Measurements from ENCODE around the gene NUP153.

- TF ChIP-seq, protein P1, sequence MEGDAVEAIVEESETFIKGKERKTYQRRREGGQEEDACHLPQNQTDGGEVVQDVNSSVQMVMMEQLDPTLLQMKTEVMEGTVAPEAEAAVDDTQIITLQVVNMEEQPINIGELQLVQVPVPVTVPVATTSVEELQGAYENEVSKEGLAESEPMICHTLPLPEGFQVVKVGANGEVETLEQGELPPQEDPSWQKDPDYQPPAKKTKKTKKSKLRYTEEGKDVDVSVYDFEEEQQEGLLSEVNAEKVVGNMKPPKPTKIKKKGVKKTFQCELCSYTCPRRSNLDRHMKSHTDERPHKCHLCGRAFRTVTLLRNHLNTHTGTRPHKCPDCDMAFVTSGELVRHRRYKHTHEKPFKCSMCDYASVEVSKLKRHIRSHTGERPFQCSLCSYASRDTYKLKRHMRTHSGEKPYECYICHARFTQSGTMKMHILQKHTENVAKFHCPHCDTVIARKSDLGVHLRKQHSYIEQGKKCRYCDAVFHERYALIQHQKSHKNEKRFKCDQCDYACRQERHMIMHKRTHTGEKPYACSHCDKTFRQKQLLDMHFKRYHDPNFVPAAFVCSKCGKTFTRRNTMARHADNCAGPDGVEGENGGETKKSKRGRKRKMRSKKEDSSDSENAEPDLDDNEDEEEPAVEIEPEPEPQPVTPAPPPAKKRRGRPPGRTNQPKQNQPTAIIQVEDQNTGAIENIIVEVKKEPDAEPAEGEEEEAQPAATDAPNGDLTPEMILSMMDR (IDR thresholded peaks at IDR 0.05): no peak
- TF ChIP-seq POLR2AphosphoS2 (conservative IDR thresholded peaks at IDR 0.05; ENCODE audit: low read length): no peak
- no peak for TF ChIP-seq NR3C1 (IDR thresholded peaks at IDR 0.05)
- TF ChIP-seq USF2 (IDR thresholded peaks at IDR 0.05): no peak
- no peak for TF ChIP-seq RNF2 (IDR thresholded peaks at IDR 0.05; ENCODE audit: borderline replicate concordance, low read depth)
- TF ChIP-seq MAX (IDR thresholded peaks at IDR 0.05): no peak
- TF ChIP-seq HDAC2 (IDR thresholded peaks at IDR 0.05): no peak
- no peak for TF ChIP-seq PHF8 (IDR thresholded peaks at IDR 0.05; ENCODE audit: borderline replicate concordance, low read depth)
- no peak for TF ChIP-seq CBX8 (IDR thresholded peaks at IDR 0.05)
- no peak for TF ChIP-seq POLR2A (IDR thresholded peaks at IDR 0.05; ENCODE audit: low read length)
These were observed 41.6 kb downstream of the NUP153 start for GRCh38 chr6:17665132-17665531.
